Posterior cingulate gyrus (tissue), 11 donors: ENCODE data around the gene CBX1.
A peak's percentile ranks its signal among the peaks of the same experiment; 100 is the strongest.

Experiments used
- DNase-seq, 10 donors: peaks; one replicate each; pipeline versions ENCODE4 v3.0.0 to v3.0.0-alpha.2; 2020 to 2021; ENCODE audit warnings: mixed read lengths in 3 of 10
- intact Hi-C: fragments of 100-400 bp; cut with DNase I; formaldehyde crosslinking; loops from one replicate; pipeline ENCODE4 v1.15.1; 2023

The CBX1 gene

GRCh38 chr17:48125829-48126531, 24.7 kb upstream of the CBX1 start:
- intact Hi-C loops: loop anchor here (5.0 kb wide), 1 partner anchor 154 kb away; the partner anchor contains the start of gene CDK5RAP3
- no peak for DNase-seq

GRCh38 chr17:48123776-48124388, 22.6 kb upstream of the CBX1 start:
- intact Hi-C loops: no loop called here
- DNase-seq: no peak

- intact Hi-C loops: no loop called here
- DNase-seq: peak in 8 of 10 donors; percentile 34 to 93 (median 60)
Observed at GRCh38 chr17:48123111-48123510, 21.8 kb upstream of the CBX1 start.

- DNase-seq: no peak
- intact Hi-C loops: no loop called here
Observed at GRCh38 chr17:48122665-48123045, 21.4 kb upstream of the CBX1 start.

- DNase-seq: peak in 5 of 10 donors; percentile 18 to 90 (median 45)
- intact Hi-C loops: no loop called here
Observed at GRCh38 chr17:48121923-48122664, 20.8 kb upstream of the CBX1 start.

GRCh38 chr17:48113201-48113676, 12.0 kb upstream of the CBX1 start:
- DNase-seq: no peak

GRCh38 chr17:48111937-48112241, 10.6 kb upstream of the CBX1 start:
- DNase-seq: no peak
- intact Hi-C loops: no loop called here

More at GRCh38 chr17:48113201-48113676, 12.0 kb upstream of the CBX1 start:
- intact Hi-C loops: no loop called here

- no peak for DNase-seq
Observed at GRCh38 chr17:48110761-48111160, 9.5 kb upstream of the CBX1 start.

GRCh38 chr17:48107137-48108055, 6.1 kb upstream of the CBX1 start, which contains the start of gene SNX11:
Gene SNX11 (plus strand): TSS chr17:48107766. CDS start chr17:48112044, 4,278 bp downstream.
- DNase-seq: peak; percentile 85 to 99 (median 94)
- intact Hi-C loops: no loop called here

More at GRCh38 chr17:48110761-48111160, 9.5 kb upstream of the CBX1 start:
- intact Hi-C loops: no loop called here

GRCh38 chr17:48106802-48107136, 5.5 kb upstream of the CBX1 start:
- intact Hi-C loops: no loop called here
- DNase-seq: peak in 1 of 10 donors; percentile 47

- intact Hi-C loops: loop anchor here (5.0 kb wide), 1 partner anchor 728 kb away; the partner anchor contains the start of gene CALCOCO2
Observed at GRCh38 chr17:48104440-48104839, 3.2 kb upstream of the CBX1 start.

GRCh38 chr17:48102798-48103715, 1.8 kb upstream of the CBX1 start:
- DNase-seq: no peak
- intact Hi-C loops: loop anchor here (5.0 kb wide), 1 partner anchor 729 kb away; the partner anchor contains the start of gene CALCOCO2

More at GRCh38 chr17:48104440-48104839, 3.2 kb upstream of the CBX1 start:
- DNase-seq: no peak

GRCh38 chr17:48102043-48102750, 919 bp upstream of the CBX1 start:
- intact Hi-C loops: loop anchor here (5.0 kb wide), 1 partner anchor 730 kb away; the partner anchor contains the start of gene CALCOCO2
- DNase-seq: no peak

GRCh38 chr17:48100591-48101011, 677 bp downstream of the CBX1 start:
- DNase-seq: peak in 7 of 10 donors; percentile 19 to 89 (median 43)
- intact Hi-C loops: loop anchor here (5.0 kb wide), 1 partner anchor 732 kb away; the partner anchor contains the start of gene CALCOCO2

GRCh38 chr17:48100160-48100559, 1.1 kb downstream of the CBX1 start:
- no peak for DNase-seq
- intact Hi-C loops: loop anchor here (5.0 kb wide), 1 partner anchor 732 kb away; the partner anchor contains the start of gene CALCOCO2

- intact Hi-C loops: no loop called here
- DNase-seq: no peak
Observed at GRCh38 chr17:48095611-48096010, 5.7 kb downstream of the CBX1 start.

GRCh38 chr17:48093341-48094045, 7.8 kb downstream of the CBX1 start:
- intact Hi-C loops: no loop called here
- DNase-seq: no peak
